Effector memory CD4-positive, alpha-beta T cell (primary cell): ENCODE data around the gene AKT1.

ENCODE experiments used
- DNase-seq, 3 donors: peaks; one replicate each; pipeline ENCODE4 v3.0.0-alpha.2; 2020
- H3K27ac ChIP-seq: 2 replicates; pipeline ENCODE4 v1.7.0; 2013; ENCODE audit warnings: mild to moderate bottlenecking, low read length, moderate library complexity; ENCODE audit not compliant: insufficient read depth, poor library complexity, severe bottlenecking
- H3K27me3 ChIP-seq: replicated peaks from 2 replicates; pipeline ENCODE4 v1.7.0; 2013; ENCODE audit warnings: mild to moderate bottlenecking, low read length; ENCODE audit not compliant: insufficient read depth, control insufficient read depth, poor library complexity, severe bottlenecking
- H3K36me3 ChIP-seq: 2 replicates; pipeline ENCODE4 v1.7.0; 2013; ENCODE audit warnings: mild to moderate bottlenecking, low read length, moderate library complexity; ENCODE audit not compliant: control insufficient read depth, insufficient read depth
- H3K4me1 ChIP-seq: 2 replicates; pipeline ENCODE4 v1.7.0; 2013; ENCODE audit warnings: low read length, mild to moderate bottlenecking; ENCODE audit not compliant: control insufficient read depth, insufficient read depth, poor library complexity, severe bottlenecking
- H3K4me3 ChIP-seq: 2 replicates; pipeline ENCODE4 v1.7.0; 2013; ENCODE audit warnings: low read length, low read depth, mild to moderate bottlenecking; ENCODE audit not compliant: insufficient read depth, poor library complexity, severe bottlenecking
- H3K9me3 ChIP-seq: 2 replicates; pipeline ENCODE4 v1.7.0; 2013; ENCODE audit warnings: mild to moderate bottlenecking, low read length, moderate library complexity; ENCODE audit not compliant: control insufficient read depth

Gene AKT1

DNA sequence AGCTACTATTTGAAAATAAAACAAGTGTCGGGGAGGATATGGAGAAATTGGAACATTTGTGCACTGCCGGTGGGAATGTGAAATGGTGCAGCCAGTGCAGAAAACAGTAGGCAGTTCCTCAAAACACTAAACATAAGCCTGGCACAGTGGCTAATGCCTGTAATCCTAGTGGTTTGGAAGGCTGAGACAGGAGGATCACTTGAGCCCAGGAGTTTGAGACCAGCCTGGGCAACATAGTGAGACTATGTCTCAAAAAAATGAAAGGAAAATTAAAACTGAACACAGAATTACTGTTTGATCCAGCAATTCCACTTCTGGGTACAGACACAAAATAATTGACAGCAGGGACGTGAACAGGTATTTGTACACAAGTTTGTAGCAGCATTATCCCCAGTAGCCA is 30.0 kb downstream of the AKT1 start:
- Histone ChIP-seq H3K27ac (no peak overlapping the region), H3K4me1 (peaks cover 3% of the 10 kb centered on the region), H3K4me3 (no peak overlapping the region), H3K9me3 (no peaks in the 10 kb centered on the region), H3K36me3 (peaks cover 7% of the 10 kb centered on the region), H3K27me3 (no peaks in the 10 kb centered on the region)
- DNase-seq: no peak

DNA sequence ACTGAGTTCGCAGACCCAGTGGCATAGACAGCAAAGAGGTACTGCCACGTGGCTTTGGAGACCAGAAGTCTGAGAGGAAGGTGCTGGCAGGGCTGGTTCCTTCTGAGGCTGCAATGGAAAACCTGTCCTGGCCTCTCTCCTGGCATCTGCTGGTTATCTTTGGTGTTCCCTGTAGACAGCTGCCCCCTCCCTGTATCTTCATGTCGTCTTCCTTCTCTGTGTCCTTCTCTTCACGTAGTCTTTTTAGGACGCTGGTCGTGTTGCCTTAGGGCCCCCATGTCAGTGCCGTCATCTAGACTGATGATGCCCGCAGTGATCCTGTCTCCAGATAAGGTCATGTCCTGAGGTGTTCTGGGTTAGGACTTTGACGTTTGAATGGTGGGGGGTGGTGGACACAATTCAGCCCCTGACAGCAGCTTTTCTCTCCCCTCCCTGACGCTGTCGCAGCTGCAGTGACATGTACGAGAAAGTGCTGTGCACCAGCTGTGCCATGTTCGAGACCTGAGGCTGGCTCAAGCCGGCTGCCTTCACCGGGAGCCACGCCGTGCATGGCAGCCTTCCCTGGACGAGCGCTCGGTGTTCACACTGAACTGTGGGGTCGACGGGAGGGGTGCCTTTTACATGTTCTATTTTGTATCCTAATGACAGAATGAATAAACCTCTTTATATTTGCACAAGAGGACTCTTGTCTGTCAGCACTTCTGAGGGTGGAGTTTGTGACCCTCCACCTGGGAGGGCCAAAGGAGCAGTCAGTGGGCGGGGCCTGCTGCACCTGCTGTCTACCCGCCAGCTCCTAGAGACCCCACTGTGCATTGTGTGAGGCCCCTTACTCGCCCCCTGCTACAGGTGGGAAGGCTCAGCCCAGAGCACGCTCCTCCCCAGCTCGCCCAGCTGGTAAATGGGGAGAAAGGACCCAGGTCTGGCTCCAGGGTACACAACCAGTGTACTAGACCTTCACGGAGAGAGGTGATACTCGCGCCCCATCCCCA is 36.3 kb downstream of the AKT1 start:
- Histone ChIP-seq H3K4me1 (peaks cover 10% of the 10 kb centered on the region), H3K27me3 (no peaks in the 10 kb centered on the region), H3K27ac (no peak overlapping the region), H3K4me3 (no peak overlapping the region), H3K36me3 (peaks cover 49% of the 10 kb centered on the region), H3K9me3 (no peaks in the 10 kb centered on the region)
- DNase-seq: no peak

DNA sequence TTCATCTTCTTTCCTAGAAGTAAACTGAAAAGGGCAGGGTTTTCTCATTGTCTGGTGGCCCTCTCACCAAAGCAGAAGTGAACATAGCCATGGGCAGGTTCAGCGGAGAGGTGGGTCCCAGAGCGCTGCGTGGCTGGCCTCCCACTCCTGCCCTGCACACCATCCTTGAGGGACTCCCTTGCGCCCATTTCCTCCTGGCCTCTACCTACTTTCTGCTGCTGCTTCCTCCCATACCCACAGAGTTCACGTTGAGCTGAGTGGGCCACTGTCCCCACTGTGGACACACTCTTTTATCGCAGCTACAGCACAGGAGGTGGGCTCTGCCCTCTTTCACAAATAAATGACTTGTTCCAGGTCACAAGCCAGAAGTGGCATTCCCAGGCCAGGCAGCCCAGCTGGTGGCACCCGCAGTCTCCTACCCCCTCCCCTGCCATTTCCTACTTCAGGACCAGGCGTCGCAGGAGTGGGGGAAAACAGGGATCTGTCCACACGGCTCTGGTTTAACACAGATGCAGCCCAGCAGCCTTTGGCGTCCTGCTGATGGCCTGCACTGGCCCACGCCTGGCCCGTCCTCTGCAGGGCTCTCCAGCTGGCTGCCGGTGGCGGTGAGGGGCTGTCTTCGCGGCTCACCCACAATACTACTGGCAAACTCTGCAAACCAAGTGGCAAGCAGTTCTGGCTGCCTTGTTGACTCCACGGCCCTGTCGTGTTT is 37.7 kb downstream of the AKT1 start:
- H3K36me3 ChIP-seq: peaks cover 49% of the 10 kb centered on the region
- no peak overlapping the region for H3K4me3 ChIP-seq
- no peaks in the 10 kb centered on the region for H3K9me3 ChIP-seq
- DNase-seq: no peak
- peaks cover 17% of the 10 kb centered on the region for H3K4me1 ChIP-seq
- no peak overlapping the region for H3K27ac ChIP-seq
- no peaks in the 10 kb centered on the region for H3K27me3 ChIP-seq

DNA sequence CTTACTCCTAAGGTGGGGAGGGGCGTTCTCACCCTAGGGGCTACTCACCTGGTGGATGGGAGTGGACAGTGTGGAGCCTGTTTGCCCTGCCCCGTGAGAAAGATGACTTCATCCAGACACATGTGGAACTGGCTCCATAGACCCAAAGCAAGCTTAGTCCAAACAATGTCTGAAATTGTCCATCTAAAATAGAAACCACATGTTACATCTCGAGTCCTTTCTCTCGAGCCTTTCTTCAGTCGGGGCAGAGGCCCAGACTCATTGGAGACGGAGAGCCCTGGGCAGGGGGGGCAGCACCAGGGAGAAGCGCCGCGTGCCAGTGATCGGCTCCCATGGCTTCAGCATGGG is 38.3 kb downstream of the AKT1 start:
- Histone ChIP-seq H3K27ac (no peak overlapping the region), H3K4me1 (peaks cover 17% of the 10 kb centered on the region), H3K36me3 (peaks cover 49% of the 10 kb centered on the region), H3K9me3 (no peaks in the 10 kb centered on the region), H3K27me3 (no peaks in the 10 kb centered on the region), H3K4me3 (no peak overlapping the region)
- DNase-seq: no peak

DNA sequence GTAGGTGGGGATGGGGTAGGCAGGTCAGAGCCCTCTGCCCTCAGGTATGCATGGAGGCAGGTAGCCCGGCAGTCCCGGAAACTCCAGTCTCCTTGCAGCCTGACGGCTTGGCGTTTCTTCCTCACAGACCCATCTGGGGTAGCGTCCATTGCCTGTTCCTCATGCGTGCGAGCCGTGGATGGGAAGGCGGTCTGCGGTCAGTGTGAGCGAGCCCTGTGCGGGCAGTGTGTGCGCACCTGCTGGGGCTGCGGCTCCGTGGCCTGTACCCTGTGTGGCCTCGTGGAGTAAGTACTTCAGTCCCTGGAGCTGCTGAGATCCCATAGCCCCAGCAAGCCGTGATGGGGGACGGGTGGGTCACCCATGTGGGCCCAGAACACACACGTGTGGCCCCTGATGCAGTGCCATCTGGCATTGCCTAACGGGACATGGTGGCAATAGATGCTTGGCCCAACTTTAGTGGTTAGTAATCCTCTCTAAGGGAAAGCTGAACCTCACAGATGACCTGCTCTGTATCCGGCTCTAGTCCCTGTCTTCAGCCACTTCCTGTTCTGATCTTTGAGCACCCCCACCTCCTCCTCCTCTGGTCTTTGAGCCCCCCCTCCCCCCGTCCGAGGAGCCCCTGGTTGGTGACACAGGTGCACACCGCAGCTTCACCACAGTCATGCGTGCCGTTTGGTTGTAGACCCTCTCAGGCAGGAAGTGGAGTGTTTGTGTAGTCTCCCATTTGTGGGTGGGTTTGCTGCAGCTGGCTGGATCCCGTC is 38.9 kb downstream of the AKT1 start:
- Histone ChIP-seq H3K36me3 (peaks cover 45% of the 10 kb centered on the region), H3K9me3 (no peaks in the 10 kb centered on the region), H3K27ac (no peak overlapping the region), H3K4me3 (no peak overlapping the region), H3K27me3 (no peaks in the 10 kb centered on the region), H3K4me1 (peaks cover 22% of the 10 kb centered on the region)
- no peak for DNase-seq

DNA sequence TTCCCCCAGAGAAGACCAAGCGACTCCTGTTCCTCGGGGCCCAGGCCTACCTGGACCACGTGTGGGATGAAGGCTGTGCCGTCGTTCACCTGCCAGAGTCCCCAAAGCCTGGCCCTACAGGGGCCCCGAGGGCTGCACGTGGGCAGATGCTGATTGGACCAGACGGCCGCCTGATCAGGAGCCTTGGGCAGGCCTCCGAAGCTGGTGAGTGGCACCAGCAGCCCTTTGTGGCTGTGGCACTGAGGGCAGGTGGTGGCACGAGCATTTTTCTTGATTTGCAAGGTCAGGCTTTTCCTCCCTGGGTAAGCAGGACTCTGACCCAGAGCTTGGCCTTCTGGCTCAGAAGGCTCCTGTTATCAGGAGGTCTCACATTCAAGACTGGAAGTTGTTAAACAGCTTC is 39.9 kb downstream of the AKT1 start:
- Histone ChIP-seq H3K9me3 (no peaks in the 10 kb centered on the region), H3K27me3 (no peaks in the 10 kb centered on the region), H3K4me3 (no peak overlapping the region), H3K36me3 (peaks cover 42% of the 10 kb centered on the region), H3K27ac (no peak overlapping the region), H3K4me1 (peaks cover 22% of the 10 kb centered on the region)
- DNase-seq: no peak

DNA sequence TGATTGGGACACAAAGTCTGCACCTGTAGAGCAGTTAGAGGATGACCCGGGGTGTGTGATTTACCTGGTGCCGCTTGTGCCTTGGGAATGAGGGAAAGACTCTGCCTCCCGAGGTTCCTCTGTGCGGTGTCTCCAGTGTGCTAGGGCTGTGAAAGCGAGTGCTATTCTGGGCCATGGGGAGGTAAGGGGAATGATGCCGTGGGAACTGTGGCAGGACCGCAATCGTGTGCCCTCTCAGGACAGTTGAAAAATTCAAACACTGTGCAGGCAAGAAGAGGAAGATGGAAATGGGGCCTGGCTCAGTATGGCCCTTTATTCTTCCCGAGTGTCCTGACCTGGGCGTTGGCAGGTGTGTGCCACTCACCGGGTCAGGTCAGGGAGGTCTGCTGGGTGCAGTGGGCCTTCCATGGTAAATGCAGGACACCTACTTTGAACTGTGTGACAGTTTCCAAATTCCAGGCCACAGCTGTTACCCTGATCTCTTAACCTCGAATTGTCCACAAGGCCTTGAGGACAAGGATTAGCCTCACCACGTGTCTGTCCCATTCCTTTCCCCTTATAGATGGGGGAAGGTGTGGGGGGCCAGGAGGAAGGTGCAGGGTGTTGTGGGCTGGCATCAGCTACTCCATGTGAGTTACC is 41.2 kb downstream of the AKT1 start:
- H3K4me1 ChIP-seq: peaks cover 22% of the 10 kb centered on the region
- no peak overlapping the region for H3K27ac ChIP-seq
- no peaks in the 10 kb centered on the region for H3K9me3 ChIP-seq
- peak overlapping the region; percentile 90 for H3K4me3 ChIP-seq
- H3K27me3 ChIP-seq: no peaks in the 10 kb centered on the region
- H3K36me3 ChIP-seq: peaks cover 36% of the 10 kb centered on the region
- no peak for DNase-seq

DNA sequence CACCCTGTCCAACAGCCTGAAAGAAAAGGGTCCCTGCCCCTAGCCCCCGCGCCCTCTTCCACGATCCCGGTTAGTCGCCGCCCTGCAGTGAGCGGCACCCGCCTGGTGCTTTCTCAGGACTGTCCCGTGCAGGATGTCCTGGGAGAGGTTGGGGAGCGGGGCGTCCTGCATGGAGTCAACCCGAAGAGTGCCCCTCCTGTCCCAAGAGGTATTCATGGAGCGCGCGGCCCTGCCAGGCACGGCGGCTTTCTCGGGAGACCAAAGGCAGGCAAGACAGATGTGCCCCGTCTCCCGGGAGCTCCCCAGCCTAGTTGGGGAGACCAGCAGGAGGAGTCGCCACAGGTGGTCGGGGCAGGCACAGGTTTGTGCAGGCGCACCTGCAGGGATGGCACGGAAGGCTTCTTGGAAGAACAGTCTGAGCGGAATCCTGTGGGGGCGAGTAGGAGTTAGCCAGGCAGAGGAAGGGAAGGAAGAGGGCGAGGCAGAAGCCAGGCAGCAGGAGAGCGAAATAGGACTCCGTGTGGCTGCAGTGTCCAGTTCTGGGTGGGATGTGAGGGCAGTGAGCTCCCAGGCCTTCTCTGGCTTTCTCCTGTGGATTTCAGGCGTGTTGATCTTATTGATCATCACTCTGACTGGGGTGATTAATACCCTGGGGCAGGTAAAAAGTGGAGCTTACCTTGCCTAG is 41.9 kb downstream of the AKT1 start:
- DNase-seq: peak in 1 of 3 donors; percentile 9
- Histone ChIP-seq H3K4me1 (peaks cover 22% of the 10 kb centered on the region), H3K4me3 (peak overlapping the region; percentile 90), H3K9me3 (no peaks in the 10 kb centered on the region), H3K36me3 (peaks cover 29% of the 10 kb centered on the region), H3K27me3 (no peaks in the 10 kb centered on the region), H3K27ac (peak overlapping the region; percentile 84)
